ENCODE measurements around the gene KLHL33.
A peak's percentile ranks its signal among the peaks of the same experiment; 100 is the strongest.

The KLHL33 gene, protein sequence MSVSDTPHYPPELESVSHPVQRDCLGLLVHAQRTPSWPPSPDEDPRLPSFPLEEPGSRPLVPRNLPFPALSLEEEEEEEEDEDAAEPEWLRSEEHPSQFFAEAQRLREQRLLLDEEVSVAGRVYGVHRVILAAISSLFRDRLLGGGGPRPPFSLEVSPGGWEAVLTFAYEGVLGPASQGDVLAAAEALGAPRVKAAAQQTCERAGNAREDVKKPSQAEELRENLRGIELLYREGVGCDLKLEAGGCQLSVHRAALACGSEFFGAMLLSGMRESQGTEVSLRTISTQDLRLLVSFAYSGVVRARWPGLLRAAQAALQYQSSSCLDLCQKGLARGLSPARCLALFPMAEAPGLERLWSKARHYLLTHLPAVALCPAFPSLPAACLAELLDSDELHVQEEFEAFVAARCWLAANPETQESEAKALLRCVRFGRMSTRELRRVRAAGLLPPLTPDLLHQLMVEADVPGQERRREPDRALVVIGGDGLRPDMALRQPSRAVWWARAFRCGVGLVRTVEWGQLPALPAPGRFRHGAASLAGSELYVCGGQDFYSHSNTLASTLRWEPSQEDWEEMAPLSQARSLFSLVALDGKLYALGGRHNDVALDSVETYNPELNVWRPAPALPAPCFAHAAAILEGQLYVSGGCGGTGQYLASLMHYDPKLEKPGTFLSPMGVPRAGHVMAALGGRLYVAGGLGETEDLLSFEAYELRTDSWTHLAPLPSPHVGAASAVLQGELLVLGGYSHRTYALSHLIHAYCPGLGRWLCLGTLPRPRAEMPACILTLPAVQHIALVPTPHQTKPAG

DNA sequence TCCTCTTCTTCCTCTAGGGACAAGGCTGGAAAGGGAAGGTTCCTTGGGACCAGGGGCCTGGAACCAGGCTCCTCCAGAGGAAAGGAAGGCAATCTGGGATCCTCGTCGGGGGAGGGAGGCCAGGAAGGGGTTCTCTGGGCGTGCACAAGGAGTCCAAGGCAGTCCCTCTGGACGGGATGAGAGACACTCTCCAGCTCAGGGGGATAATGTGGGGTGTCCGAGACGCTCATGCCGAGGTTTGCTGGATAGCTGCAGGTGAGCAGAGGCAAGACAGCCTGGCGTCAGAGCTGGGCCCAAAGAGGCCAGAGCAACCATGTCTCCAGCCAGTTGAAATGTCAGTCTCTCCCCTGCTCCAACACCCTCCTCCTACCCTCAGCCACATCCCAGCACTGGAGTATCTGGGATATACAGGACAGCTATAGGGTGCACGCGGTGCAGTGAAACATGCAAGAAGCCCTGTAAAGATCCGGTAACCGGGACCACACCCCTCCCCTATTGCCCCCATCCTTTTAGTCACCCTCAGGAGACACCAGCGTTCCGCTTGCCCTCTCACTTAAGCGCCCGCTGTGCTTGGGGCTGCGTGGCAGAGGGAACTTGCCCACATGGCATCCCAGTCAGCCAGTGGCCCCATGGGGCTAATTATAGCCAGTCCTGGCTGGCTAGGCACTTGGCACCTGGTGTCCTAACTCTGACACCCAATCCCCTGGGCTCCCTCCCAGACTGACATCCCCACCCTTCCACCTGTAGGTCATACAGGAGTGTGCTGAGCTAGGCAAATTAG lies at the start of gene KLHL33:
Gene KLHL33 (minus strand): TSS at position 585 of the 781 bp plus-strand sequence. CDS start 355 bp downstream, at position 230.
- DNase-seq: no peak

DNA sequence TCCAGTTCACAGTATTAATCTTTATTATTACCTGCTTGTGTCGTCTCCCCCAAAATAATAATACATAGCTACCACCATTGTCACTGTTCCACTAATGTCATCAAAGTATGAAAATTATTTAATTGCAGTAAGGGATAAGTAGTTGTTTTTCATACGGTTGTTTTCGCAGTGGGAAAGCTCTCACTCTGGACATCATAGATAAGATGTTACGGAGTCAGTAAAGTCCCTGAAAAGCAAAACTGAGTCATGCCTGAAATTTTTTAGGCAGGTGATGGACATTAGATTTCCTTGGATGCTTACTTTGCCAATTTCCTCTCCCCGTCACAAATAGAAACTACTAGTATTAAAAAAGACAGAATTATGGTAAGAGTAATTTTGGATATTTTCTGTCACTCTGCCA lies 46.4 kb upstream of the KLHL33 start:
- no peak for DNase-seq

DNA sequence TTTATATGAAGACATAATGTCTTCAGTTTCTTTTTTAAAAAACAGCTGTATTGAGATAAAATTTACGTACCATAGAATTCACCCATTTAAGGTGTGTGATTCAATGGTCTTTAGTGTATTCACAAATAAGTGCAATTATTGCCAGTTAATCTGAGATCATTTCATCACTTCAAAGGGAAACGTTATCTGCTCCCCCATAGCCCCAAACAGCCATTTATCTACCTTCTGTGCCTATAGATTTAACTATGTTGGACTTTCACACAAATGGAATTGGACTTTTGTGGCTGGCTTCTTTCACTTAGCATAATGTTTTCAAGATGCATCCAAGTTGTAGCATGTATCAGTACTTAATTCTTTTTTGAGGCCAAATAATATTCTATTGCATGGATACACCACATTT lies 42.9 kb upstream of the KLHL33 start:
- DNase-seq: no peak

DNA sequence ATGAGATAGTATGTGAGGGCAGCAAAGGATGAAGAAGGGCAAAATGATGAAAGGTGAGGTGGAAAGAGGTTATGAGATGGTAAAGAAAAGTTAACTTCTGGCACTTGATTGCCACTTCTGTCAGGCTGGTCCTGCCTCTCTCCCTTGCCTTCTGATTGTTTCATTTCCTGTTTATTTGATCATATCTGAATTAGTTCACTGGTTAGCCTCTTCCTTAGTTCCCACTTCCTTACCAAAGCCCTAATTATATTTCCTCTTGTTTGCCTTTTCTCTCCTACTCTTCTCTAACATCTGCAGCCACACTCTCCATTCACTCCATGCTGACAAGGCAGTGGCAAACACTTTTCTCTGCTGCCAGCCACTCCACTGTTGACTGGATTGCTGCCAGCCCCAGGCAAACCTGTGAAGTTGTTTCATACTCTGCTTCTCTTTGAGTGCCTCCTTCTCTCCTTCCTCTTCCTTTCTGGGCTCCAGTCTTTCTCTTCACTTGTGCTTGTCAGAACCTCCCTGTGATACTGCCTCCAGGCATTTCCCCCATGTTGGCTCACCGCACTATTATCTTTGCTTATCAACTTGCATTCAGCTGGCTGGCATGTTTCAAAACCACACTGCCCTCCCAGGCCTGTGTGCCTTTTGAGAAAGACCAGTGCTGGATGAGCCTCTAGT lies 41.4 kb upstream of the KLHL33 start:
- DNase-seq: peak; percentile 37

DNA sequence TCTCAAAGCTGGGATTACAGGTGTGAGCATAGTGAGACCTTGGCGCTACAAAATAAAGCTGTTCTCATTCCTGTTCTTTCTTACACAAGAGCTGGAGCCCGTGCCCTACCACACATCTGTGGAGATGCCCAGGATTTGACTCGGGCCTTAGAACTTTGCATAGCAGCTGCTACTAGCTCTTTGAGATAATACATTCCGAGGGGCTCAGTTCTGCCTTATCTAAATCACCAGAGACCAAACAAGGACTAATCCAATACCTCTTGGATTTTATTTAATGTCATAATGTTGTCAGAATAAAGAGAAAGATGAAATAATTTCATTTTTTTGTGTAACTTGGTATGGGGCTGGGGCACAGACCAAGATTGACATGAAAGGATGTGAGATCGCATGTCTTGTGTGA lies 40.8 kb upstream of the KLHL33 start:
- DNase-seq: no peak

DNA sequence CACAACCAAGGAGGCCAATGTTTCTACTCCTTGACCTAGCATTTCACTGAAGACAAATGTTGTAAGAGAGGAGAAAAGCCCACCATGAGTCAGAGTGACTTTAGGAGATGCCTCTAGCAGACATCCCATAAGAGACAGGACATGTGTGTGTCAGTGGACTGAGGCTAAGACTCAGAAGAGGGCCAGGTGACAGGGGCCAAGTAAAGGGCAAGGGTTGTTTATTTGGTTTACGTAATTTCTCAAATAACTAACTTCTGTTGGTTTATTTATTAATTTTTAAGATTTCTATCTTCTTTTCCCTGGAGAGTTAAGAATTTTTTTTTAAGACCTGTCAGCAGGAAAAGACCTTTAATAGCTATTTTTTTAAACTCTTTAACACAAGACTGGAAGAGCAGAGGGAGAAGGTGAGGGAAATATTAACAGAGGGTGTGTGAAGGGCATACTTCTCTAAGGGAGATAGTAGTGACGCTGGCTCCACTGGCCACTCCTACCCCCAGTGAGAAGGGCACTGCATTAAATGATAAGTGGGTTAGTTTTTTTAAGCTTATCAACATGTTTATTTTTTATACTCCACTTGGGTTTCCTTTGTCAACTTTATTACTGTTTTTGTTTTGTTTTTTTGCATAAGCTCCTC lies 36.7 kb upstream of the KLHL33 start:
- DNase-seq: no peak

DNA sequence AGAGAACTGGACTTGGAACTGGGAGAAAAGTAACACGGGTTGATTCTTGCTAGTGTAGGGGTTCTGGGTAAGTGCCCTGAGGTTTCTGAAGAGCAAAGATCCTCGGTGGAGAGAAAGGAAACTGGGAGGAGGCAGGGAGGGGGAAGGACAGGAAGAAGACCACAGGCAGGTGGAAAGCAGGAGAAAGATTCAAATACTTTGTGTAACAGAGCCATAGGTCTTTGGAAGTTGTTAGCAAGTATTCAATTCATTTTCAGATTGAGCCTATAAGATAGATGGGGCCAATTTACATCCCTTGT lies 34.6 kb upstream of the KLHL33 start:
- no peak for DNase-seq

DNA sequence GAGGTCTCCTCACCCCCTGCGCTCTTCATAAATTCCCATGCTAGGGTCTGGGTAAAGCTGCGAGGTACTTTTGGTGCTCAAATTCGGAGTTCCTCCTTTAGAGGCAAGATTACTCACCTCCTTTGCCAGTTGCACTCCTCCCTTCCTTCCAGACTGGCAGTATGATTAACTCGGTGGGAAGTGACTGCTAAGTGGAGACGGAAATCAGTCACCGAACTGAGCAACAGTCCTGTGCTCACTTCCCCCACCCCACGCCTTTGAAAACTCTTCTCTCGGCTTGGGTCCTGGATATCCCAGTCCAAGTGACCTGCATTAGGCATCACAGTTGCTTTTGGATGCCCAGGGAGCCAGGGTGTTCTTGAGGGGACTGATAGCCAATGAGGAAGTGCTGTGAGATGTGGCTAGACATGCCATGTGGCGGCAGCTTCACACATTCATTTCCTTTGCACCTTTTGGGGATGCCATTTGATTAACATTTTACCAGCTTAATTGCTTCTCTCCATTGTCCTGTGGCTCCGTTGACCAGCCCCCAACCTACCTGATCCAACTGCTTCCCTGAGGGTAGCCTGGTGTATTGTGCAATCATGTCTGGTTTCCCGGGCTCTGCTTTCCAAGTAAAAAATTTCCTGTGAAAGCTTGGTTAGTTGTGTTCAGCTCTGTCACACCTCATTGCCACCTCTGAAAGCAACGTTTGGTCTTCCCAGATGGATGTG lies 34.1 kb upstream of the KLHL33 start:
- peak; percentile 41 for DNase-seq

DNA sequence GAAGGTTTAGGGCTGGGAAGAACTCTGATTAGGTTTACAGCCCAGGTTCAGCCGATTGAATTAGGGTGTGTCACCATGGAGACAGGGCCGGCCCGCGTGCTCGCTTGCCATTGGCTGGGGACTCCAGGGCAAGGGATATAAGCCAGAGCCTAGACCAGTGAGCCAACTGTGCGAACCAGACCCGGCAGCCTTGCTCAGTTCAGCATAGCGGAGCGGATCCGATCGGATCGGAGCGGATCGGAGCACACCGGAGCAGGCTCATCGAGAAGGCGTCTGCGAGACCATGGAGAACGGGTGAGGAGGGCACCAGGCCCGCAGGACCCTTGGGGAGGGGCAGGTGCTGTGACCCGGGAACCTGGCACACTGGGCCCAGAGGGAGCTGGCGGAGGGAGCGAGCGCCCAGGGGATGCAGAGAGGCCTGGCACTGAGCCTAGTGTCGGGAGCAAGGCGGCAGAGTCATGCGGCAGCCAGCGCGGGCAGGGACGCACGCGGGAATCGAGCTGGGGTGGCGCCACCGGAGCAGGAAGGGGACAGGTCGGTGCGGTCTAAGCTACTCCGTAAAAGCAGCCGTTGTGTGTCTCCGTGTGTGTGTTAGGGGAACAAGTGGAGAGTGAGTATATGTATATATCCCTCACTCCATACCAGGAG lies 33.4 kb upstream of the KLHL33 start, which contains the start of gene PNP:
Gene PNP (plus strand): TSS at position 165 of the 648 bp plus-strand sequence. CDS start 119 bp downstream, at position 284.
- peak; percentile 92 for DNase-seq

DNA sequence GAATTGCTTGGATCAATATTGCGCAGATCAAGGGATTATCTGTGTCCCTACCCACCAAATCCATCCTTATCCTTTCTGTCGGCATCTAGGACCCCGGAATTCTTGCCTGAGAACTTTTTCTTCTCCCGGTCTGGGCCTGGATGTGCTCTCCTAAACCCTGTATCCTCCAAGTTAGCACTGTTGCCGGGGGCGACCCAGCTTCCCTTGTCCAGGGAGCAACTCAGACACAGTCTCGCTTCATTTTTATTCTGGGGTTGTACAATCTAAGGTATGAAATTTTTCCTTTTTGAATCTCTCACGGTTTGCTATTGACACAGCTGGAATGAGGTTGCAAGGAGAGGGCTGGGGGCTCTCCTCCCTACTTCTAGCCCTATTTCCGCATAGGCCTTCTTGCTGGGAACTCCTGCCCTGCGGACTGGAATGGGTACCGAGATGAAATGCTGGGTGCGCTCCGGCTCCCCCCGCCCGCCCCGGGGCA lies 32.8 kb upstream of the KLHL33 start:
- peak; percentile 59 for DNase-seq

DNA sequence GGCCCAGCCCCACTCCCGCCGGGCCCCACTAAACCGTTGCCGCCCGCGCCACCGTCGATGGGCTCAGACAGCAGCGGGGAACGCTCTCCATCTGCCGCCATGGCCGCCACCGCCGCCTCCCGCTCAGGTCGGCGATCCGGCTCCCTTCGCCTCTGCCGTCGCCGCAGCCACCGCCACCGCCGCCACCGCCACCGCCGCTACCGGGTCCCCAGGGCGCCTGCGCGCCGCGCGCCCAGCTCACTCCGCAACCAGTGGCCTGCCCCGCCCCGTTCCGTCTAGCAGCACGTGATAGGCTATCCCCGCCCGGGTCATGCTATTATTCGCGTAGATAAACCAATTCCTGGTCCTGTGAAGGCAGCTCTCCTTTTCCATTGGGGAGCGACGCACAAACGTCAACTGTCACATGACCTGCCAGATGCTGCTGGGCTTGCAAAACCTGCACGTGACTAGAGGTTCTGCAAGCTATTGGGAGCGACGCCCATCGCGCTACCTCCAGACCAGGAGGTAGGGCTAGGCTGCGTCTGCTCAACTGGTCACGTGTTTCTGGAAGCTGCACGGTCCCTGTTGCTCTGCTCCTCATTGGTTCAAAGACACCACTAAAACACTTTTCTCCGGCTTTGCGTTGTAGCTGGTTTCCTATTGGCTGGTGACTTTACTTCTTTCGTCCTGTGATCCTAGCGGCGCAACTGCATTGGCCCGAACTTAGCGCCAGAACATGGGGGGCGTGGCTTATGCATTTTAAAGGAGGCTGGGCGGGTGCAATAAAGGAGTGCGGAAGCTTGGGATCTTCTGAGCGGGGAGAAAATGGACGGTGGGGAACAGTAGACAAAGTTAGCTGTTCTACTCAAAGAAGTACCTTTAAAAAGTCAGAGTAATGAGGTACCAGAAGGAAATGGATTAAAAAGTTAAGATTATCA lies 25.5 kb upstream of the KLHL33 start, which contains the start of gene PIP4P1:
Gene PIP4P1 (minus strand): TSS at position 210 of the 917 bp plus-strand sequence. CDS start 109 bp downstream, at position 101.
- DNase-seq: peak; percentile 100

DNA sequence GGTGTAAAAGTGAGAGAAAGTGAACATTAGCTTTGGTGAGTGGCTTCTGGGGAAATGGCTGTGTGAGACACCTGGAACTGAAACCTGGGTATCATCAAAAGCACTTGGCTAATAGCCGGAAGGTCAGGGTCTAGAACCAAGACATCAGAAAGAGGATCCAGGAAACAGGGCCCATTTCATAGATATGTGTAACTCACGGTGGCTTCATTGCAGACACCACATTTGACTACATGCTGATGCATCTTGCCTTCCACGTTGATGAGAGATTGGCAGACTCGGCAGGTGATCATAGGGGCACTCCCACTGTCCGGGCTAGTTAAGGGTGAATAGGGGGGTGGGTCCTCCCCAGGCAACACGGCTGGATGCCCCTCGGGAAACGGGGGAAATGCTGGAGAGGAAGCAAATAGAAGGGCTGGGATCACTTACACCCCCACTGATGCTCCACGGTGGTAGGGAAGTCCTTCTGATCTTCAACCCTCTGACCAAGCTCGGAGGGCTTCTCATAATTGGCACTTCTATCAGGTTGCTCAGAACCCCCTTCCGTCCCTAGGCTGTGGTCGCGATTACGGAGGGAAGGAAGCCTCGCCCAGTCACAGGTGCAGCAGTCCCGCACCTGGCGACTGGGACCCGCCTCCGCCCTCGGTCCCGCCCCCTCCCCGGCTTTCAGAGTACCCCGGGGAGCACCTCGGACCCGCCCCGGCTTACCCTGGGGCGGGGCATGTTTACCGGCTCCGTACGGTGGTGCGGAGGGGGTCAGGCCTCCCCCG lies 24.7 kb upstream of the KLHL33 start:
- DNase-seq: peak; percentile 72

DNA sequence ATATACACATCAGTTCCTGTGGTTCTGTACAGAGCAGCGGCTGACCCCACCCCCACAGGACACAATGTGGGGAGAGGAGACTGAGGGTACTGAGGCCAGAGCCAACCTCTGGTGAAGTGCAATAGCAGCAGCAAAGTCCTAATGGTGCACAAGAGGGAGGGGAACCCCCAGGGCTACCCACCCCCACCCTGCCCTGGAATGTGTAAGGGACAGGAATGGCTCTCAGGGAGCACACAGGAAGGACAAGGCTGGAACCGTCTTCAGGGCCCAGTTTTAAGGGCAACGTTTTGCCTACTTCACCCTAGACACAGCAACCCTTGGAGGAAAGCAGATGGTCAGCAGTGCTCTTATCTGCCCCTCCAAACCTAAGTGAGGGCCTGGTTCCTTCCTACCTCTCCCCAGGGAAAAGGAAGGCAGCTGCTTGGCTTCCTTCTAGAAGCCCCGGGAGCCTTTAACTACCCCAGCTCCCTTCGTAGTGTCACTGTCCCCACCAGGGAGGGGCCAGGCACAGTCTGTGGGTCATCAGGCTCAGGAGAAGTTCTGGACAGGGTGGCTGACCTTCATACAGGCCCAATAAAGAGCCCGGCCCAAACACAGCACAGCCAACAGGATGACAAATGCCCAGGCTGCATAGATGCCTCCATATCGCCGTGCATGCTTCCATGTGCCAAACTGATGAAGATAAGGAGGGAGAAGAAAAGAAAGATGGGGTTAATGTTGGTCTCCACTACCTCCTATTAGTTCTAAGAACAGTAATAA lies 22.2 kb upstream of the KLHL33 start:
- no peak for DNase-seq

DNA sequence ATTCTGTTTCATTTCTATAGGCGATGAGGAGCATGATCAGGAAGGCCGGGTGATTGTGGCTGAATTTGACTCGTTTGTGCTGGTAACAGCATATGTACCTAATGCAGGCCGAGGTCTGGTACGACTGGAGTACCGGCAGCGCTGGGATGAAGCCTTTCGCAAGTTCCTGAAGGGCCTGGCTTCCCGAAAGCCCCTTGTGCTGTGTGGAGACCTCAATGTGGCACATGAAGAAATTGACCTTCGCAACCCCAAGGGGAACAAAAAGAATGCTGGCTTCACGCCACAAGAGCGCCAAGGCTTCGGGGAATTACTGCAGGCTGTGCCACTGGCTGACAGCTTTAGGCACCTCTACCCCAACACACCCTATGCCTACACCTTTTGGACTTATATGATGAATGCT lies 21.0 kb upstream of the KLHL33 start:
- no peak for DNase-seq

DNA sequence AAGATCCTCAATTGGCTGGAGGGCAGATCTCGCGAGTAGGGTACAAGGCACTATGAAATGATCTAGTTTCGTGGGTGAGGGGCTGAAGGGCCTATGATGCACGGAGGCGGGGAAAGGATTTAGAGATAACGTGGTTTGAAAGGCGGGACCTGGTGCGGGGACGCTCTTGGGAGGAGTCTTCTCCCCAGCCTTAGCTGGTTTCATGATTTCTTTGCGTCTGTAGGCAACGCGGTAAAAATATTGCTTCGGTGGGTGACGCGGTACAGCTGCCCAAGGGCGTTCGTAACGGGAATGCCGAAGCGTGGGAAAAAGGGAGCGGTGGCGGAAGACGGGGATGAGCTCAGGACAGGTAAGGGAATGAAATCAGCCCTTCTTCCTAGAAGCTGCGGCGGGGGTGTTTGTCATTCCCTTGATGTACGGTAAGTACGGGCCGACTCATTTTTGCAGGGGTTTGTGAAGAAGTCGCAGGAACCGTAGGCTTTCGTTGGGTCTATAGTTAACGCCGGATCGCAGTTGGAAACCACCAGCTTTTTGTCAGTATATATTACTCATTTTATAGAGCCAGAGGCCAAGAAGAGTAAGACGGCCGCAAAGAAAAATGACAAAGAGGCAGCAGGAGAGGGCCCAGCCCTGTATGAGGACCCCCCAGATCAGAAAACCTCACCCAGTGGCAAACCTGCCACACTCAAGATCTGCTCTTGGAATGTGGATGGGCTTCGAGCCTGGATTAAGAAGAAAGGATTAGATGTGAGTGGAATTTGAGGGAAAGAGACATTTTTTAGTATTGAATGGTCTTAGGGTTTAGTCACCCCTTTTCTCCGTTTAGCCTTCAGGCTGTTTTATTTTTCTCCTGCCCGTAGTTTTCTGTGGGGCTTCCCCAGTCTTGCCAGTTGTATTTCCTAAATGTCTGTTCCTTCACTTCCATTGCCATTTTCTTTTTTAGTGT lies 19.7 kb upstream of the KLHL33 start:
- DNase-seq: peak; percentile 77

DNA sequence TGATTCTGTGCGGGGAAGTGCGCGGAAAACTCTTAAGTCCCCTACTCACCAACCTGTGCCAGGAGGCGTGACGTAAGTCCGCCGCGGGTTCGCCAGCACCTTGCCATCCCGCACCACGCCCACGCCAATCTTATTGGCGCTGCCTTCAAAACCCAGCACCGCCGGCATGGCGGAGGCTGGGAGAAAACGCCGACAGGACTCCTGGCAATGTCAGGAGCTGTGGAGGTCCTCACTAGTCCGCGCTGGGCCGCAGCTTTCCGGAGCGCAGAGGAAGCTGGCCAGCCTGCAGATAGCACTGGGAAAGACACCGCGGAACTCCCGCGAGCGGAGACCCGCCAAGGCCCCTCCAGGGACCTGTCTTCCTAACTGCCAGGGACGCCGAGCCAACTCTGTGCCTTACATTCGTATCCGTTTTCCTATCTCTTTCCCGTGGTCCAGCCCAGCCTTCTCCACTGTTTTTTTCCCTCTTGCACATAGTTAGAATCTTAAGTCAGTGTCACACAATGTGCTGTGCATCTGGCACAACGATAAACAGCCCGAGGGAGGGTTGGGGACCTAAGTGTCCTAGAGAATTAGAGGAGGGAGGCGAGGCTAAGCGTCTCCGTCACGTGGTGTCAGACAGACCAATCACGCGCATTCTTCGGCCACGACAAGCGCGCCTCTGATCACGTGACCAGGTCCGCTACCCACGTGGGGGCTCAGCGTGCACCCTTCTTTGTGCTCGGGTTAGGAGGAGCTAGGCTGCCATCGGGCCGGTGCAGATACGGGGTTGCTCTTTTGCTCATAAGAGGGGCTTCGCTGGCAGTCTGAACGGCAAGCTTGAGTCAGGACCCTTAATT lies 18.8 kb upstream of the KLHL33 start, which contains the start of the genes APEX1 and OSGEP:
Gene APEX1 (plus strand): TSS at position 711 of the 839 bp plus-strand sequence. CDS start 420 bp downstream, outside the sequence.
Gene OSGEP (minus strand): TSS at position 297 of the 839 bp plus-strand sequence. CDS start 129 bp downstream, at position 168.
- peak; percentile 99 for DNase-seq

All from NCI-H345 (cell line).